HepG2 (cell line): ENCODE data around the gene TIMM17B. TPM values are rescaled to one million over a fixed set of nuclear protein-coding genes. Genes with fewer than 3 reads are reported as not detected.
A peak's percentile ranks its signal among the peaks of the same experiment; 100 is the strongest.

Source experiments
- KDM5B ChIP-seq: sonication (generic); formaldehyde crosslinking; IDR thresholded peaks from 2 replicates; pipeline ENCODE4 v1.4.0; 2020; ENCODE audit warnings: missing genetic modification reagents, mild to moderate bottlenecking, borderline replicate concordance
- REPIN1 ChIP-seq: sonication (generic); formaldehyde crosslinking; IDR thresholded peaks from 2 replicates; pipeline ENCODE4 v1.8.0; 2022; ENCODE audit warnings: missing genetic modification reagents, low read depth, mild to moderate bottlenecking, borderline replicate concordance
- SAP130 ChIP-seq: IDR thresholded peaks from 2 replicates; pipeline ENCODE4 v1.6.1; 2016; ENCODE audit warnings: low read depth
- ZFY ChIP-seq: sonication (generic); formaldehyde crosslinking; IDR thresholded peaks from 2 replicates; pipeline ENCODE4 v1.4.0; 2020; ENCODE audit warnings: missing genetic modification reagents
- polyA plus RNA-seq, 8 experiments: library from polyadenylated mRNA; depleted of rRNA in 3 of 8; stranded (reverse) in 7 of 8; unstranded in 1 of 8; fragments of >200 nt; fragmentation: Illumina TruSeq in 4 of 8; extraction: Trizol in 4 of 8; gene quantifications; 2 replicates each; pipeline versions ENCODE4 v1.2.1 to v1.2.3, GENCODE V29; 2011 to 2016; ENCODE audit warnings: low read depth in 4 of 8, missing spikeins in 1 of 8, mixed read lengths in 1 of 8; ENCODE audit not compliant: insufficient read depth in 1 of 8
- total RNA-seq, 5 experiments: library from RNA; depleted of rRNA; stranded (reverse); fragments of >200 nt; fragmentation: Illumina TruSeq; extraction: Trizol; gene quantifications; 2 replicates each; pipeline ENCODE4 v1.2.3, GENCODE V29; 2016; ENCODE audit warnings: low read depth in 1 of 5
- TF ChIP-seq, protein P1 (sequence below): IDR thresholded peaks from 2 replicates; pipeline ENCODE4 v1.4.0; 2020; ENCODE audit warnings: mild to moderate bottlenecking, missing genetic modification reagents
- TF ChIP-seq, protein P2 (sequence below): sonication (generic); formaldehyde crosslinking; IDR thresholded peaks from 2 replicates; pipeline ENCODE4 v1.4.0; 2020; ENCODE audit warnings: mild to moderate bottlenecking, missing genetic modification reagents, borderline replicate concordance

The TIMM17B gene
- total and polyA plus RNA-seq, 2 of the 13 experiments (the other 11 are each of a cell fraction or from before 2014, with no cell fraction given) = 56.0 to 72.5 TPM

DNA sequence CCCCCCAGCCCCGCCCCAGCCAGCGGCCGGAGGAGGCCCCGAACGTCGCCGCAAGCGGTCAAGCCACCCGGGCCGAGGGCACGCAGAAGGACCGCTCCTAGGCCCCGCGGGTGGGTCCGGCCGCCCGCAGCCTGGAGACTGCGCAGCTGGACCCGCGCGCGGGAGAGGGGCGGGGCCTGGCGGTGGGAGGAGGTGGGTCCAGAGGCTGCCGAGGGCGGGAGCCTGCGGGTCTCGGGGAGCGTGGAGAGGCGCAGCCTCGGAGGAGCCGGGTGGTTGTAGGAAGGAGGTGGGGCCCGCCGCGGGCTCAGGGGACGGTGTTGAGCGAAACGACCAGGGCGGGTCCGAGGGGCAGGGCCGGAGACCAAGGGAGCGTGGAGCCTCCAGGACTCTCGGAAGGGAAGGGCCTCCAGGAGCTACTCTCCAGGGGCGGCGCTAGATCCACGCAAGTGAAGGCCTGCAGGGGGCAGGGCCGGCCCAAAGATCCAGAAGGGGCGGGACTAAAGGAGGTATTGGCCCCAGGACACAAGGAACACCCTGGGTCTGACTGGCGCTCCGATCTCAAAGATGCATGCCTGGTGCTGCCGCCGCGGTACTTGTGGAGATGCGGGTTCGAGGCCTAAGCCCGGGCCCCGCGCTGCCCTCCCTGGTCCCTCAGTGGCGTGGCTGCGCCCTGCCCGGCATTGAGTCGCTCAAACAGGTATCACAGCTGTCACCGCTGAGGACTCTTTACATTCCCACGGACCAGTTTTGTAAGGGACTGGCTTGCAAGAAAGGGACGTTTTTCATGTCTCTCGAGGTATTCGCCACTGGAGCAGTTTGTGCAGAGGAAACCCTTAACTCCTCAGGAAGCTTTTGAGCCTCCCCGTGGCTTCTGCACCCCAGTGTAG lies 5.9 kb downstream of the TIMM17B start (continued):
- TF ChIP-seq, protein P1, sequence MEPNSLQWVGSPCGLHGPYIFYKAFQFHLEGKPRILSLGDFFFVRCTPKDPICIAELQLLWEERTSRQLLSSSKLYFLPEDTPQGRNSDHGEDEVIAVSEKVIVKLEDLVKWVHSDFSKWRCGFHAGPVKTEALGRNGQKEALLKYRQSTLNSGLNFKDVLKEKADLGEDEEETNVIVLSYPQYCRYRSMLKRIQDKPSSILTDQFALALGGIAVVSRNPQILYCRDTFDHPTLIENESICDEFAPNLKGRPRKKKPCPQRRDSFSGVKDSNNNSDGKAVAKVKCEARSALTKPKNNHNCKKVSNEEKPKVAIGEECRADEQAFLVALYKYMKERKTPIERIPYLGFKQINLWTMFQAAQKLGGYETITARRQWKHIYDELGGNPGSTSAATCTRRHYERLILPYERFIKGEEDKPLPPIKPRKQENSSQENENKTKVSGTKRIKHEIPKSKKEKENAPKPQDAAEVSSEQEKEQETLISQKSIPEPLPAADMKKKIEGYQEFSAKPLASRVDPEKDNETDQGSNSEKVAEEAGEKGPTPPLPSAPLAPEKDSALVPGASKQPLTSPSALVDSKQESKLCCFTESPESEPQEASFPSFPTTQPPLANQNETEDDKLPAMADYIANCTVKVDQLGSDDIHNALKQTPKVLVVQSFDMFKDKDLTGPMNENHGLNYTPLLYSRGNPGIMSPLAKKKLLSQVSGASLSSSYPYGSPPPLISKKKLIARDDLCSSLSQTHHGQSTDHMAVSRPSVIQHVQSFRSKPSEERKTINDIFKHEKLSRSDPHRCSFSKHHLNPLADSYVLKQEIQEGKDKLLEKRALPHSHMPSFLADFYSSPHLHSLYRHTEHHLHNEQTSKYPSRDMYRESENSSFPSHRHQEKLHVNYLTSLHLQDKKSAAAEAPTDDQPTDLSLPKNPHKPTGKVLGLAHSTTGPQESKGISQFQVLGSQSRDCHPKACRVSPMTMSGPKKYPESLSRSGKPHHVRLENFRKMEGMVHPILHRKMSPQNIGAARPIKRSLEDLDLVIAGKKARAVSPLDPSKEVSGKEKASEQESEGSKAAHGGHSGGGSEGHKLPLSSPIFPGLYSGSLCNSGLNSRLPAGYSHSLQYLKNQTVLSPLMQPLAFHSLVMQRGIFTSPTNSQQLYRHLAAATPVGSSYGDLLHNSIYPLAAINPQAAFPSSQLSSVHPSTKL (CRISPR knock-in tag) = peak; percentile 24; the same call in 1 of the 2 replicates
- TF ChIP-seq, protein P2, sequence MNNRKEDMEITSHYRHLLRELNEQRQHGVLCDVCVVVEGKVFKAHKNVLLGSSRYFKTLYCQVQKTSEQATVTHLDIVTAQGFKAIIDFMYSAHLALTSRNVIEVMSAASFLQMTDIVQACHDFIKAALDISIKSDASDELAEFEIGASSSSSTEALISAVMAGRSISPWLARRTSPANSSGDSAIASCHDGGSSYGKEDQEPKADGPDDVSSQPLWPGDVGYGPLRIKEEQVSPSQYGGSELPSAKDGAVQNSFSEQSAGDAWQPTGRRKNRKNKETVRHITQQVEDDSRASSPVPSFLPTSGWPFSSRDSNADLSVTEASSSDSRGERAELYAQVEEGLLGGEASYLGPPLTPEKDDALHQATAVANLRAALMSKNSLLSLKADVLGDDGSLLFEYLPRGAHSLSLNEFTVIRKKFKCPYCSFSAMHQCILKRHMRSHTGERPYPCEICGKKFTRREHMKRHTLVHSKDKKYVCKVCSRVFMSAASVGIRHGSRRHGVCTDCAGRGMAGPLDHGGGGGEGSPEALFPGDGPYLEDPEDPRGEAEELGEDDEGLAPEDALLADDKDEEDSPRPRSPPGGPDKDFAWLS (CRISPR knock-in tag) = no peak
- TF ChIP-seq REPIN1 (CRISPR knock-in tag) (peak; percentile 53; the same call in 1 of the 2 replicates), KDM5B (CRISPR knock-in tag) (peak; percentile 39; the same call in 1 of the 2 replicates), ZFY (CRISPR knock-in tag) (peak; percentile 53), SAP130 (CRISPR knock-in tag) (peak; percentile 23; the same call in 1 of the 2 replicates)
